Neuron (in vitro differentiated cells): ENCODE data around the gene ATXN2.

ENCODE experiments used
- H2AFZ ChIP-seq: one replicate; pipeline ENCODE4 v1.6.1; 2013; ENCODE audit warnings: low read depth, mild to moderate bottlenecking, inconsistent platforms, low read length, moderate library complexity
- H3K27me3 ChIP-seq: one replicate; pipeline ENCODE4 v1.6.1; 2013; ENCODE audit warnings: low read length; ENCODE audit not compliant: insufficient read depth
- H3K36me3 ChIP-seq: one replicate; pipeline ENCODE4 v1.6.1; 2013; ENCODE audit warnings: low read length; ENCODE audit not compliant: insufficient read depth
- H3K4me1 ChIP-seq: one replicate; pipeline ENCODE4 v1.6.1; 2013; ENCODE audit warnings: low read length; ENCODE audit not compliant: insufficient read depth
- H3K4me3 ChIP-seq: 2 replicates; pipeline ENCODE4 v1.5.1; 2013; ENCODE audit warnings: mild to moderate bottlenecking, low read length, moderate library complexity
- H3K9me3 ChIP-seq: one replicate; pipeline ENCODE4 v1.6.1; 2013; ENCODE audit warnings: low read length

The ATXN2 gene

GRCh38 chr12:111427417-111428074 lies 171.6 kb downstream of the ATXN2 start:
- H3K4me1 ChIP-seq = peaks cover 3% of the 10 kb centered on the region
- H2AFZ ChIP-seq = no peak overlapping the region
- H3K4me3 ChIP-seq = no peak overlapping the region
- no peaks in the 10 kb centered on the region for H3K27me3 ChIP-seq
- H3K9me3 ChIP-seq = no peaks in the 10 kb centered on the region
- no peaks in the 10 kb centered on the region for H3K36me3 ChIP-seq

- no peak overlapping the region for H3K4me3 ChIP-seq
- H3K9me3 ChIP-seq = no peaks in the 10 kb centered on the region
- H3K4me1 ChIP-seq = peaks cover 3% of the 10 kb centered on the region
- H2AFZ ChIP-seq = no peak overlapping the region
- H3K36me3 ChIP-seq = no peaks in the 10 kb centered on the region
- no peaks in the 10 kb centered on the region for H3K27me3 ChIP-seq
These were observed 172.6 kb downstream of the ATXN2 start for GRCh38 chr12:111426344-111427185.

GRCh38 chr12:111425655-111426054 lies 173.5 kb downstream of the ATXN2 start:
- no peaks in the 10 kb centered on the region for H3K27me3 ChIP-seq
- no peak overlapping the region for H3K4me3 ChIP-seq
- no peaks in the 10 kb centered on the region for H3K36me3 ChIP-seq
- no peak overlapping the region for H2AFZ ChIP-seq
- H3K4me1 ChIP-seq = peaks cover 1% of the 10 kb centered on the region
- H3K9me3 ChIP-seq = no peaks in the 10 kb centered on the region

GRCh38 chr12:111424793-111425251 lies 174.3 kb downstream of the ATXN2 start:
- H3K36me3 ChIP-seq = no peaks in the 10 kb centered on the region
- no peak overlapping the region for H3K4me3 ChIP-seq
- H3K4me1 ChIP-seq = no peaks in the 10 kb centered on the region
- H2AFZ ChIP-seq = no peak overlapping the region
- H3K27me3 ChIP-seq = no peaks in the 10 kb centered on the region
- no peaks in the 10 kb centered on the region for H3K9me3 ChIP-seq

- no peak overlapping the region for H2AFZ ChIP-seq
- no peaks in the 10 kb centered on the region for H3K27me3 ChIP-seq
- H3K9me3 ChIP-seq = no peaks in the 10 kb centered on the region
- no peak overlapping the region for H3K4me3 ChIP-seq
- H3K4me1 ChIP-seq = no peaks in the 10 kb centered on the region
- H3K36me3 ChIP-seq = no peaks in the 10 kb centered on the region
These were observed 174.8 kb downstream of the ATXN2 start for GRCh38 chr12:111424189-111424792.

- no peak overlapping the region for H2AFZ ChIP-seq
- no peaks in the 10 kb centered on the region for H3K27me3 ChIP-seq
- H3K4me3 ChIP-seq = no peak overlapping the region
- H3K36me3 ChIP-seq = no peaks in the 10 kb centered on the region
- no peaks in the 10 kb centered on the region for H3K9me3 ChIP-seq
- H3K4me1 ChIP-seq = no peaks in the 10 kb centered on the region
These were observed 178.6 kb downstream of the ATXN2 start for GRCh38 chr12:111420494-111420893.

GRCh38 chr12:111419784-111420183 lies 179.3 kb downstream of the ATXN2 start:
- no peak overlapping the region for H2AFZ ChIP-seq
- H3K36me3 ChIP-seq = no peaks in the 10 kb centered on the region
- H3K4me3 ChIP-seq = no peak overlapping the region
- no peaks in the 10 kb centered on the region for H3K9me3 ChIP-seq
- H3K4me1 ChIP-seq = no peaks in the 10 kb centered on the region
- no peaks in the 10 kb centered on the region for H3K27me3 ChIP-seq

- Histone ChIP-seq H3K4me1 (peaks cover 2% of the 10 kb centered on the region), H3K9me3 (no peaks in the 10 kb centered on the region), H3K4me3 (no peak overlapping the region), H3K36me3 (no peaks in the 10 kb centered on the region), H3K27me3 (no peaks in the 10 kb centered on the region), H2AFZ (no peak overlapping the region)
These were observed 180.6 kb downstream of the ATXN2 start for GRCh38 chr12:111418594-111418880.

- H3K9me3 ChIP-seq = no peaks in the 10 kb centered on the region
- H3K27me3 ChIP-seq = no peaks in the 10 kb centered on the region
- H3K4me3 ChIP-seq = no peak overlapping the region
- no peaks in the 10 kb centered on the region for H3K36me3 ChIP-seq
- no peak overlapping the region for H2AFZ ChIP-seq
- peaks cover 4% of the 10 kb centered on the region for H3K4me1 ChIP-seq
These were observed 181.1 kb downstream of the ATXN2 start for GRCh38 chr12:111417784-111418593.

GRCh38 chr12:111417290-111417689 lies 181.8 kb downstream of the ATXN2 start:
- H3K27me3 ChIP-seq = no peaks in the 10 kb centered on the region
- no peak overlapping the region for H3K4me3 ChIP-seq
- H2AFZ ChIP-seq = no peak overlapping the region
- H3K9me3 ChIP-seq = no peaks in the 10 kb centered on the region
- no peaks in the 10 kb centered on the region for H3K36me3 ChIP-seq
- peaks cover 10% of the 10 kb centered on the region for H3K4me1 ChIP-seq

- Histone ChIP-seq H3K9me3 (no peaks in the 10 kb centered on the region), H2AFZ (no peak overlapping the region), H3K4me3 (no peak overlapping the region), H3K27me3 (no peaks in the 10 kb centered on the region), H3K36me3 (no peaks in the 10 kb centered on the region), H3K4me1 (peaks cover 25% of the 10 kb centered on the region)
These were observed 184.3 kb downstream of the ATXN2 start for GRCh38 chr12:111414711-111415252.

GRCh38 chr12:111413442-111414086 lies 185.6 kb downstream of the ATXN2 start:
- Histone ChIP-seq H3K9me3 (no peaks in the 10 kb centered on the region), H3K4me3 (no peak overlapping the region), H2AFZ (no peak overlapping the region), H3K36me3 (no peaks in the 10 kb centered on the region), H3K27me3 (no peaks in the 10 kb centered on the region), H3K4me1 (peaks cover 30% of the 10 kb centered on the region)
